Spleen (tissue), 11 donors: ENCODE results near the gene ADH6. TPM values are rescaled to one million over a fixed set of nuclear protein-coding genes. Genes with fewer than 3 reads are reported as not detected.
"Not testable (repeated sequence)": the region's sequence is repeated elsewhere in the genome, so short reads cannot be mapped to it uniquely, and the experiment has no call there.

ENCODE experiments used
- DNase-seq: peaks from one replicate; pipeline ENCODE4 v3.0.0-alpha.2; 2020
- H3K27ac ChIP-seq, 8 donors: fragments of 200-600 bp; sonication (generic) in 7 of 8; 1 replicate in 4 of 8; 2 replicates in 4 of 8; pipeline versions ENCODE4 v1.5.0 to v1.8.0; 2016 to 2021; ENCODE audit warnings: inconsistent platforms in 4 of 8, mild to moderate bottlenecking in 4 of 8, moderate library complexity in 1 of 8
- H3K27me3 ChIP-seq, 7 donors: fragments of 200-600 bp; sonication (generic) in 6 of 7; replicated peaks in 1 of 7; 1 replicate in 4 of 7; 2 replicates in 3 of 7; pipeline versions ENCODE4 v1.5.0 to v1.8.0; 2016 to 2021; ENCODE audit warnings: inconsistent platforms in 3 of 7, mild to moderate bottlenecking in 1 of 7
- H3K36me3 ChIP-seq, 6 donors: fragments of 200-600 bp; sonication (generic) in 5 of 6; 1 replicate in 4 of 6; 2 replicates in 2 of 6; pipeline versions ENCODE4 v1.5.0 to v1.8.0; 2016 to 2021; ENCODE audit warnings: inconsistent platforms in 2 of 6
- H3K4me1 ChIP-seq, 6 donors: fragments of 200-600 bp; sonication (generic) in 5 of 6; 1 replicate in 3 of 6; 2 replicates in 3 of 6; pipeline versions ENCODE4 v1.5.0 to v1.8.0; 2016 to 2021; ENCODE audit warnings: inconsistent platforms in 3 of 6
- H3K4me3 ChIP-seq, 8 donors: fragments of 200-600 bp; sonication (generic) in 7 of 8; 1 replicate in 4 of 8; 2 replicates in 4 of 8; pipeline versions ENCODE4 v1.5.0 to v1.8.0; 2016 to 2021; ENCODE audit warnings: inconsistent platforms in 4 of 8, mild to moderate bottlenecking in 4 of 8, moderate library complexity in 2 of 8
- H3K9me3 ChIP-seq, 8 donors: fragments of 200-600 bp; sonication (generic) in 7 of 8; 1 replicate in 4 of 8; 2 replicates in 4 of 8; pipeline versions ENCODE4 v1.5.0 to v1.8.0; 2016 to 2021; ENCODE audit warnings: inconsistent platforms in 4 of 8
- CTCF ChIP-seq, 11 experiments: fragments of 200-600 bp in 7 of 11; fragments of 450-650 bp in 4 of 11; sonication (generic) in 4 of 11; IDR thresholded peaks in 8 of 11; conservative IDR thresholded peaks in 3 of 11; 1 replicate in 7 of 11; 2 replicates in 4 of 11; pipeline versions ENCODE4 v1.4.0 to v1.8.0; 2016 to 2021; ENCODE audit warnings: antibody characterized with exemption in 11 of 11, inconsistent platforms in 4 of 11, mild to moderate bottlenecking in 1 of 11
- POLR2A ChIP-seq, 3 donors: fragments of 450-650 bp; IDR thresholded peaks; one replicate each; pipeline ENCODE4 v1.5.1; 2017; ENCODE audit warnings: antibody characterized with exemption in 3 of 3, mild to moderate bottlenecking in 1 of 3
- POLR2AphosphoS5 ChIP-seq, 3 donors: sonication (generic); formaldehyde crosslinking; IDR thresholded peaks; one replicate each; pipeline ENCODE4 v1.5.1; 2017; ENCODE audit warnings: antibody characterized with exemption in 3 of 3
- WGBS, 5 donors: extraction: QIAGEN DNeasy Blood & Tissue Kit in 3 of 5; methylation state at CpG; one replicate each; pipeline versions ENCODE4 v1.1.5 to v1.1.7; 2013 to 2018; 5-methylcytosine and 5-hydroxymethylcytosine counted together
- intact Hi-C: fragments of 100-400 bp; cut with DNase I; formaldehyde crosslinking; loops from one replicate; pipeline ENCODE4 v1.15.0; 2023; ENCODE audit warnings: low total_unique reads
- polyA plus RNA-seq, 3 donors: library from polyadenylated mRNA; stranded (reverse); fragments of 200-250 nt; gene quantifications; one replicate each; pipeline ENCODE4 v1.2.1, GENCODE V29; 2013
- total RNA-seq, 7 donors: library from RNA; depleted of rRNA in 3 of 7; stranded (reverse); fragments of >200 nt in 3 of 7; fragmentation: NEBNext Ultra II Directional in 4 of 7; extraction: Animal tissue kit (Norgen Biotek cat#: 25700) in 4 of 7; gene quantifications; one replicate each; pipeline versions ENCODE4 v1.1.0 to v1.2.1, GENCODE V29; 2016 to 2021
- donor health status: healthy with polysubstance abuse.
- donor health status: DM: no; HTN: no; CAD: no; lungs with moderate emphysema.
- donor health status: DM: no; HTN: no; CAD: no.
- donor health status: Bipolar disorder and iron deficiency.
- donor health status: healthy.
- donor health status: DM: no; HTN: no; CAD: no.
- donor health status: DM: yes; HTN: yes; CAD: no.

ADH6 gene
- total and polyA plus RNA-seq, 10 donors: 0.02 to 0.03 TPM; not detected in 8

DNA sequence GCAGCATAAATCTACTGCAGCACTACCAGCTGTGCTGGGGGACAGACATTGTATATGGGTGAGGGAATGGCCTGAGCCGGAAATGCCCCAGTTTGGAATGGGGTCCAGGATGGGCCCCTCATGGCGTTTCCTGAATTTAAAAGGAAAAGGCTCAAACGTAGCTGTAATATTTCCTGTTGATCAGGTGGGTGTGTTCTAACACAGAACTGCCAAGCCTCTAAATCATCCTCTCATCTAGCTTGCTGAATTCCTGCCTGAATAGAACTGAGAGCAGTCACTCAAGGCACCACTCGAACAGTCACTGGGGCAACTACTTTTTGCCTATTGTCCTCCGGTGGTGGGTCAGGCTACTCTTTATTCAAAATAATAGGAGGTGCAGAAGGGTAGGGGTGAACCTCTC is 28.7 kb downstream of the ADH6 start:
- H3K27ac ChIP-seq: no peak overlapping the region
- WGBS, 5 donors: 57 to 75% (median 65%) methylated on average over 5 of the region's 5 CpGs

GRCh38 chr4:99189900-99190299 is 29.1 kb downstream of the ADH6 start:
- intact Hi-C loops, H3K27me3 ChIP-seq, DNase-seq, H3K4me1 ChIP-seq, H3K36me3 ChIP-seq, H3K27ac ChIP-seq, H3K4me3 ChIP-seq: not testable (repeated sequence)
- 89 to 94% (median 91%) methylated on average over 3 of the region's 3 CpGs for WGBS, 5 donors
- peaks cover 0 to 56% (median 42%) of the 10 kb centered on the region in 8 donors for H3K9me3 ChIP-seq

More for the DNA sequence above, 28.7 kb downstream of the ADH6 start:
- H3K27me3 ChIP-seq: no peaks in the 10 kb centered on the region
- no peaks in the 10 kb centered on the region for H3K36me3 ChIP-seq
- peaks cover 0 to 51% (median 39%) of the 10 kb centered on the region in 8 donors for H3K9me3 ChIP-seq
- DNase-seq: no peak
- TF ChIP-seq CTCF (IDR thresholded peaks at IDR 0.05 in 8 of 11, conservative IDR thresholded peaks at IDR 0.05 in 3 of 11) (no peak), POLR2AphosphoS5 (IDR thresholded peaks at IDR 0.05) (no peak), POLR2A (IDR thresholded peaks at IDR 0.05) (no peak)
- H3K4me1 ChIP-seq: no peaks in the 10 kb centered on the region
- intact Hi-C loops: no loop called here
- no peak overlapping the region for H3K4me3 ChIP-seq

GRCh38 chr4:99186029-99186428 is 33.0 kb downstream of the ADH6 start:
- H3K4me1 ChIP-seq: no peaks in the 10 kb centered on the region
- no peak for DNase-seq
- no peaks in the 10 kb centered on the region for H3K36me3 ChIP-seq
- WGBS, 5 donors: 89 to 98% (median 95%) methylated on average over 1 of the region's 1 CpG
- H3K9me3 ChIP-seq: peaks cover 0 to 48% (median 34%) of the 10 kb centered on the region in 8 donors
- no peak overlapping the region for H3K4me3 ChIP-seq
- intact Hi-C loops: no loop called here
- TF ChIP-seq POLR2A (IDR thresholded peaks at IDR 0.05): no peak
- no peak for TF ChIP-seq CTCF (IDR thresholded peaks at IDR 0.05 in 8 of 11, conservative IDR thresholded peaks at IDR 0.05 in 3 of 11)
- TF ChIP-seq POLR2AphosphoS5 (IDR thresholded peaks at IDR 0.05): no peak
- no peaks in the 10 kb centered on the region for H3K27me3 ChIP-seq
- H3K27ac ChIP-seq: no peak overlapping the region

GRCh38 chr4:99185581-99185980 is 33.5 kb downstream of the ADH6 start:
- TF ChIP-seq POLR2AphosphoS5 (IDR thresholded peaks at IDR 0.05) (no peak), POLR2A (IDR thresholded peaks at IDR 0.05) (no peak), CTCF (IDR thresholded peaks at IDR 0.05 in 8 of 11, conservative IDR thresholded peaks at IDR 0.05 in 3 of 11) (no peak)
- intact Hi-C loops: no loop called here
- 90 to 95% (median 94%) methylated on average over 2 of the region's 2 CpGs for WGBS, 5 donors
- no peak overlapping the region for H3K4me3 ChIP-seq
- H3K36me3 ChIP-seq: no peaks in the 10 kb centered on the region
- no peak overlapping the region for H3K27ac ChIP-seq
- no peaks in the 10 kb centered on the region for H3K4me1 ChIP-seq
- DNase-seq: no peak
- peaks cover 0 to 44% (median 30%) of the 10 kb centered on the region in 8 donors for H3K9me3 ChIP-seq
- H3K27me3 ChIP-seq: no peaks in the 10 kb centered on the region
